Testis (tissue), 3 donors: Measurements from ENCODE around the gene ATP2B2. TPM values are rescaled to one million over a fixed set of nuclear protein-coding genes. Genes with fewer than 3 reads are reported as not detected.

Source experiments
- DNase-seq: peaks from one replicate; pipeline ENCODE4 v3.0.0-alpha.2; 2019
- H3K27ac ChIP-seq, 2 donors: fragments of 200-600 bp; sonication (generic); one replicate each; pipeline ENCODE4 v1.5.1; 2019
- H3K27me3 ChIP-seq: fragments of 200-600 bp; sonication (generic); one replicate; pipeline ENCODE4 v1.5.1; 2019
- H3K36me3 ChIP-seq: fragments of 200-600 bp; sonication (generic); one replicate; pipeline ENCODE4 v1.5.1; 2017; ENCODE audit warnings: low read depth; ENCODE audit errors: missing control alignments
- H3K4me1 ChIP-seq: fragments of 200-600 bp; sonication (generic); one replicate; pipeline ENCODE4 v1.5.1; 2019
- H3K4me3 ChIP-seq, 2 donors: fragments of 200-600 bp; sonication (generic); one replicate each; pipeline ENCODE4 v1.5.1; 2017 to 2019
- H3K9me3 ChIP-seq: fragments of 200-600 bp; sonication (generic); one replicate; pipeline ENCODE4 v1.5.1; 2017
- CTCF ChIP-seq, 3 experiments: fragments of 450-650 bp in 2 of 3; fragments of 200-600 bp in 1 of 3; sonication (generic) in 1 of 3; IDR thresholded peaks; one replicate each; pipeline ENCODE4 v1.5.1; 2016 to 2019; ENCODE audit warnings: antibody characterized with exemption in 3 of 3, mild to moderate bottlenecking in 2 of 3, moderate library complexity in 1 of 3
- POLR2A ChIP-seq: fragments of 450-650 bp; IDR thresholded peaks from one replicate; pipeline ENCODE4 v1.6.1; 2017; ENCODE audit warnings: antibody characterized with exemption, mild to moderate bottlenecking, moderate library complexity
- WGBS, 2 donors: methylation state at CpG; one replicate each; pipeline ENCODE4 v1.1.5; 2018; 5-methylcytosine and 5-hydroxymethylcytosine counted together
- intact Hi-C: fragments of 100-400 bp; cut with DNase I; formaldehyde crosslinking; loops from one replicate; pipeline ENCODE4 v1.15.1; 2023; ENCODE audit warnings: low total_unique reads
- polyA plus RNA-seq: library from polyadenylated mRNA; stranded (reverse); fragments of 350-450 nt; fragmentation: Illumina TruSeq; extraction: RNeasy Lipid Tissue Mini Kit (QIAGEN cat#74804); gene quantifications from one replicate; pipeline ENCODE4 v1.2.3, GENCODE V29; 2014; ENCODE audit warnings: low read depth, low replicate concordance; ENCODE audit not compliant: insufficient read depth
- total RNA-seq, 2 donors: library from RNA; depleted of rRNA; stranded (reverse); fragments of >200 nt; gene quantifications; one replicate each; pipeline ENCODE4 v1.2.3, GENCODE V29; 2016

Gene ATP2B2
- total and polyA plus RNA-seq, 3 donors from 2014 or later = 1.1 to 2.9 (median 1.8) TPM

GRCh38 chr3:10485806-10486205, 19.6 kb downstream of the ATP2B2 start:
- no peak for DNase-seq
- TF ChIP-seq POLR2A = no peak
- no peak for TF ChIP-seq CTCF (IDR thresholded peaks at IDR 0.05)
- Histone ChIP-seq H3K27me3 (no peaks in the 10 kb centered on the region), H3K9me3 (no peaks in the 10 kb centered on the region), H3K4me1 (no peaks in the 10 kb centered on the region), H3K4me3 (no peak overlapping the region), H3K27ac (no peak overlapping the region), H3K36me3 (no peaks in the 10 kb centered on the region)
- WGBS, 2 donors = 94 to 96% methylated on average over 7 to 8 of the region's 8 CpGs
- intact Hi-C loops = no loop called here

- Histone ChIP-seq H3K27me3 (no peaks in the 10 kb centered on the region), H3K4me3 (no peak overlapping the region), H3K36me3 (no peaks in the 10 kb centered on the region), H3K4me1 (no peaks in the 10 kb centered on the region), H3K27ac (no peak overlapping the region), H3K9me3 (no peaks in the 10 kb centered on the region)
- 65 to 77% methylated on average over 10 to 12 of the region's 12 CpGs for WGBS, 2 donors
- TF ChIP-seq POLR2A (no peak), CTCF (IDR thresholded peaks at IDR 0.05) (no peak)
- intact Hi-C loops = no loop called here
- DNase-seq = no peak
Observed at GRCh38 chr3:10485380-10485779, 20.0 kb downstream of the ATP2B2 start.

GRCh38 chr3:10484709-10485108, 20.7 kb downstream of the ATP2B2 start:
- TF ChIP-seq POLR2A (no peak), CTCF (IDR thresholded peaks at IDR 0.05) (no peak)
- Histone ChIP-seq H3K27me3 (no peaks in the 10 kb centered on the region), H3K4me3 (no peak overlapping the region), H3K4me1 (no peaks in the 10 kb centered on the region), H3K36me3 (no peaks in the 10 kb centered on the region), H3K9me3 (no peaks in the 10 kb centered on the region), H3K27ac (no peak overlapping the region)
- intact Hi-C loops = no loop called here
- 94 to 95% methylated on average over 3 of the region's 3 CpGs for WGBS, 2 donors
- DNase-seq = no peak

DNA sequence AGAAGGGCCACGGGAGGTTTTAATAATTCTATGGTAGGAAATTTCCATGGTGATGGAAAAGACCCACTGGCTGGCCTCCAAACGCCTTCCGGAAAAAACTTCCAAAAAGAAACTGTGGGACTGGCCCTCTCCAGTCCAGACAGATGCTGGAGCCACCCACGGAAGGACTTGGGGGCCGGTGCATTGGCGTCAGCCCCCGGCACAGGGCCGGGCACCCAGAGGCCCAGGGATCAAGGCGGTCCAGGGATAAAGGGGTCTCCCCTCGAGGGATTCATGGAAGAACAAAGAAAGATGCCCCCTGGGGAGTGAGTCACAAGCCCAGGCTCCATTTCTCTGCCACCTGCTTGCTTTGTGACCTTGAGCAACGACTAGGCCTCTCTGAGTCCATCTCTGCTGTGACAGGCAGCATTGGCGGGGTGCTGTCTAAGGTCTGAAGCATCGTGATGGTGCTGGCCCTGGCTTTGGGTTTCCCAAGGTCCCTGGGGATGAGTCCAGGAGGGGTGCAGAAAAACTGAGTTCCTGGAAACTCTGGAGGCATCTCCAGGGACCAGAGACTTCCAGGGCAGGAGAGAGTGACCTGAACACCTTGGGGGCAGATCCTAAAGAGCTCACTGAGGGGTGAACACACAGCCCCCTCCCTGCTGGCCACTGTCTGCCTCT, 21.6 kb downstream of the ATP2B2 start:
- H3K27me3 ChIP-seq = no peaks in the 10 kb centered on the region
- H3K4me1 ChIP-seq = no peaks in the 10 kb centered on the region
- intact Hi-C loops = no loop called here
- H3K4me3 ChIP-seq = no peak overlapping the region
- H3K27ac ChIP-seq = no peak overlapping the region
- no peaks in the 10 kb centered on the region for H3K36me3 ChIP-seq
- no peaks in the 10 kb centered on the region for H3K9me3 ChIP-seq
- no peak for DNase-seq
- 61 to 79% methylated on average over 11 to 13 of the region's 13 CpGs for WGBS, 2 donors
- TF ChIP-seq POLR2A = no peak
- TF ChIP-seq CTCF (IDR thresholded peaks at IDR 0.05) = no peak

DNA sequence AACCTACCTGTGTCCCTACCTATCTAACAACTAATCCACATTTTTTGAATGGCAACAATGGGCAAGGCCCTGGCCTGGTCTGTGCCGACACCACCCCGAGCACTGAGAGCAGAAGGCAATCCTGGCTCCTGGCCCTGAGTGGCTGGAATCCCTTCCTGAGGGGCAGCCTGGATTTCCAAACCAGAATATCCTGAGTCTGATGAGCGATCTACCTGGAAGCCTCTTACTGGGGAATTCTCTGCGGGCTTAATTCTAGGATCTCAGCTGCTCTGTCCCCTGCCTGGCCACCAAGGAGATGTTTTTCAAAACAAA, 22.1 kb downstream of the ATP2B2 start:
- H3K4me1 ChIP-seq = no peaks in the 10 kb centered on the region
- intact Hi-C loops = no loop called here
- no peak overlapping the region for H3K27ac ChIP-seq
- TF ChIP-seq CTCF (IDR thresholded peaks at IDR 0.05) (no peak), POLR2A (no peak)
- H3K4me3 ChIP-seq = no peak overlapping the region
- no peaks in the 10 kb centered on the region for H3K9me3 ChIP-seq
- no peaks in the 10 kb centered on the region for H3K27me3 ChIP-seq
- WGBS, 2 donors = 82 to 92% methylated on average over 4 of the region's 4 CpGs
- H3K36me3 ChIP-seq = no peaks in the 10 kb centered on the region
- no peak for DNase-seq
